HEK293 (cell line): ENCODE measurements around the gene ADAMTS2.

Source experiments
- CTCF ChIA-PET: fragments of 350-600 bp; formaldehyde crosslinking; extraction: SDS; loops from one replicate; lab custom pipeline; 2021; ENCODE audit warnings: antibody characterized with exemption; lab: Yijun Ruan, JAX
- POLR2A ChIA-PET: fragments of 300-600 bp; formaldehyde crosslinking; extraction: SDS; loops from one replicate; lab custom pipeline; 2020; ENCODE audit warnings: antibody characterized with exemption, inconsistent platforms; lab: Yijun Ruan, JAX
- H3K27ac ChIP-seq: fragments of 200-500 bp; sonication (Bioruptor generic); 2 replicates; pipeline ENCODE4 v1.5.1; 2014; ENCODE audit warnings: low read depth, low read length, control low read depth, inconsistent platforms; ENCODE audit errors: extremely low read depth
- H3K36me3 ChIP-seq, 2 experiments: fragments of 200-500 bp in 1 of 2; sonication (Bioruptor generic) in 1 of 2; 1 replicate in 1 of 2; 2 replicates in 1 of 2; pipeline ENCODE4 v1.5.1; 2014 to 2017; ENCODE audit warnings: inconsistent platforms in 2 of 2, low read length in 2 of 2; ENCODE audit not compliant: control insufficient read depth in 2 of 2, insufficient read depth in 1 of 2
- H3K4me1 ChIP-seq: fragments of 200-500 bp; sonication (Bioruptor generic); 2 replicates; pipeline ENCODE4 v1.5.1; 2014; ENCODE audit warnings: mild to moderate bottlenecking, low read length, inconsistent platforms; ENCODE audit not compliant: control insufficient read depth, insufficient read depth
- H3K4me3 ChIP-seq: 2 replicates; pipeline ENCODE4 v1.5.1; 2011; ENCODE audit warnings: low read depth, mild to moderate bottlenecking, control low read depth, low read length, moderate library complexity
- H3K9me3 ChIP-seq: fragments of 200-500 bp; sonication (Bioruptor generic); 2 replicates; pipeline ENCODE4 v1.5.1; 2014; ENCODE audit warnings: low read depth, low read length, inconsistent platforms; ENCODE audit not compliant: control insufficient read depth, insufficient read depth
- HOXA7 ChIP-seq: sonication (generic); formaldehyde crosslinking; IDR thresholded peaks from 2 replicates; pipeline ENCODE4 v1.8.1; 2022; ENCODE audit warnings: missing genetic modification reagents, borderline replicate concordance
- KLF16 ChIP-seq: fragments of 450-650 bp; formaldehyde crosslinking; IDR thresholded peaks from 2 replicates; pipeline ENCODE4 v1.5.1; 2017; ENCODE audit warnings: missing biosample characterization, missing genetic modification characterization
- ZNF354C ChIP-seq: fragments of 450-650 bp; formaldehyde crosslinking; IDR thresholded peaks from 2 replicates; pipeline ENCODE4 v1.5.1; 2016; ENCODE audit warnings: missing biosample characterization, missing genetic modification characterization, low read depth, borderline replicate concordance
- ZNF404 ChIP-seq: fragments of 450-650 bp; formaldehyde crosslinking; IDR thresholded peaks from 2 replicates; pipeline ENCODE4 v1.5.1; 2017; ENCODE audit warnings: missing biosample characterization, missing genetic modification characterization
- ZNF473 ChIP-seq: fragments of 450-650 bp; formaldehyde crosslinking; IDR thresholded peaks from 2 replicates; pipeline ENCODE4 v1.5.1; 2017; ENCODE audit warnings: missing biosample characterization, missing genetic modification characterization
- ZNF521 ChIP-seq: fragments of 450-650 bp; formaldehyde crosslinking; IDR thresholded peaks from 2 replicates; pipeline ENCODE4 v1.5.1; 2017; ENCODE audit warnings: missing biosample characterization, mild to moderate bottlenecking, missing genetic modification characterization
- ZNF549 ChIP-seq: fragments of 450-650 bp; IDR thresholded peaks from 2 replicates; pipeline ENCODE4 v1.5.1; 2018; ENCODE audit warnings: missing biosample characterization, missing genetic modification characterization, mild to moderate bottlenecking, inconsistent platforms, moderate library complexity
- ZNF629 ChIP-seq: fragments of 450-650 bp; formaldehyde crosslinking; IDR thresholded peaks from 2 replicates; pipeline ENCODE4 v1.5.1; 2017; ENCODE audit warnings: missing biosample characterization, missing genetic modification characterization
- ZNF701 ChIP-seq: fragments of 450-650 bp; formaldehyde crosslinking; IDR thresholded peaks from 2 replicates; pipeline ENCODE4 v1.5.1; 2016; ENCODE audit warnings: missing biosample characterization, missing genetic modification characterization
- ZNF768 ChIP-seq: fragments of 450-650 bp; formaldehyde crosslinking; IDR thresholded peaks from 2 replicates; pipeline ENCODE4 v1.5.1; 2018; ENCODE audit warnings: missing biosample characterization, mild to moderate bottlenecking, missing genetic modification characterization
- ZNF777 ChIP-seq: fragments of 450-650 bp; formaldehyde crosslinking; IDR thresholded peaks from 2 replicates; pipeline ENCODE4 v1.5.1; 2017; ENCODE audit warnings: missing biosample characterization, missing genetic modification characterization, borderline replicate concordance
- TF ChIP-seq, protein P1 (sequence below): fragments of 450-650 bp; formaldehyde crosslinking; IDR thresholded peaks from 2 replicates; pipeline ENCODE4 v1.5.1; 2017; ENCODE audit warnings: missing biosample characterization, missing genetic modification characterization
- TF ChIP-seq, protein P2 (sequence below): fragments of 450-650 bp; formaldehyde crosslinking; IDR thresholded peaks from 2 replicates; pipeline ENCODE4 v1.5.1; 2016; ENCODE audit warnings: missing biosample characterization, missing genetic modification characterization, low read depth
- TF ChIP-seq, protein P3 (sequence below): fragments of 450-650 bp; formaldehyde crosslinking; IDR thresholded peaks from 2 replicates; pipeline ENCODE4 v1.5.1; 2016; ENCODE audit warnings: missing biosample characterization, missing genetic modification characterization, borderline replicate concordance
- TF ChIP-seq, protein P4 (sequence below): fragments of 450-650 bp; formaldehyde crosslinking; IDR thresholded peaks from 2 replicates; pipeline ENCODE4 v1.5.1; 2016; ENCODE audit warnings: missing biosample characterization, missing genetic modification characterization, borderline replicate concordance

The ADAMTS2 gene

DNA sequence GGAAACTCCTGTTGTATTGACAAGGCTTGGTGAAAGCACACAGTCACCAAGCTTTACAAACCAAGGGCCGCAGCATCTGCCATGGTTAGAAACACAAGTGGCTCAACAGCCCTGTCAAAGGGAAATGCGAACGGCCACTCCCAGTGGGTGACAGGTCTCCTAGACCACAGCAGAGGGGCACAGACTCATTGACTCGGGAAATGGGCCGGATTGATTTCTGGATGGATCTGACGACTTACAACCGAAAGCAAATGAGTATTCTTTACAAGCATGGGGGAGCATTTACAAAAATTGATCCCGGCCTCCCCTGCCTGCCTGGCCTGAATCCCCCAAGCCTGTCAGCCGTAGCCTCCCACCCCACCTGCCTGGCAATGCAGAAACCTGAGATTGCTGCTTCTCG, 48.2 kb downstream of the ADAMTS2 start (continued):
- TF ChIP-seq, protein P1, sequence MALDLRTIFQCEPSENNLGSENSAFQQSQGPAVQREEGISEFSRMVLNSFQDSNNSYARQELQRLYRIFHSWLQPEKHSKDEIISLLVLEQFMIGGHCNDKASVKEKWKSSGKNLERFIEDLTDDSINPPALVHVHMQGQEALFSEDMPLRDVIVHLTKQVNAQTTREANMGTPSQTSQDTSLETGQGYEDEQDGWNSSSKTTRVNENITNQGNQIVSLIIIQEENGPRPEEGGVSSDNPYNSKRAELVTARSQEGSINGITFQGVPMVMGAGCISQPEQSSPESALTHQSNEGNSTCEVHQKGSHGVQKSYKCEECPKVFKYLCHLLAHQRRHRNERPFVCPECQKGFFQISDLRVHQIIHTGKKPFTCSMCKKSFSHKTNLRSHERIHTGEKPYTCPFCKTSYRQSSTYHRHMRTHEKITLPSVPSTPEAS (tag by site-specific recombination), result no peak

DNA sequence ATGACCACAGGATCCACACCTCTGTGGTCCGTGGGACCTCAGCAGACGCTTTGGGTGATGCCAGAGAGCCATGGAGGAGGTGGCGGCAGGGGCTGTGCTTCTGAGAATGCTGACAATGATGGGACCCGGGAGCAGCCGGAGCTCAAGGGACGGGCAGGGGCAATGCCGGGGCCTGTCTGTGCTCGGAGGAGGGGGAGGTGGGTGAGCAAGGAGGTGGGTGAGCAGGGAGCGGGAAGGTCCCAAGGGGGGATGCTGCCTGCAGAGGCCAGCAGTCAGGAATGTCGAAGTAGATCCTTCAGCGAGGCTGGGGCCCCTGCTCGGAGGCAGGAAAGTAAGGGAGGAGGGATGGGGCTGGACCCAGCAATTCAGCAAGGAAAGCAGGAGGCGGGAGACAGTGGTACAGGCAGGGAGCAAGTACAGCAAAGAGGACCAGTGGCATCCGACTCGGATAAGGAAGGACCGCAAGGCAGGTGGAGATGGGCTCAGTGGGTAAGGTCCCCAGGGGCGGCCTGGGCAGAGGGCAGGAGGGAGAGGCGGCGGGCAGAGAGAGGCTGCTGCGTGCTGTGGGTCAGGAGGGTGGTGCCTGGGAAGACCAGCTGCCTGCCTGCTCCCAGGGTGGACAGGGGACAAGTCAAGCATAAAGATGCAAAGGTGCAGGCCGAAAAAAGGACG, 49.0 kb downstream of the ADAMTS2 start:
- ChIA-PET POLR2A (no interaction called here), CTCF (no interaction called here)
- no peaks in the 10 kb centered on the region for H3K36me3 ChIP-seq
- H3K4me3 ChIP-seq, result no peak overlapping the region
- no peaks in the 10 kb centered on the region for H3K9me3 ChIP-seq
- H3K4me1 ChIP-seq, result no peaks in the 10 kb centered on the region
- no peak overlapping the region for H3K27ac ChIP-seq
- no peak for TF ChIP-seq ZNF354C
- TF ChIP-seq ZNF521 (tag by site-specific recombination), result no peak
- TF ChIP-seq ZNF549, result no peak
- TF ChIP-seq ZNF701 (tag by site-specific recombination), result no peak
- TF ChIP-seq ZNF777 (tag by site-specific recombination), result no peak

DNA sequence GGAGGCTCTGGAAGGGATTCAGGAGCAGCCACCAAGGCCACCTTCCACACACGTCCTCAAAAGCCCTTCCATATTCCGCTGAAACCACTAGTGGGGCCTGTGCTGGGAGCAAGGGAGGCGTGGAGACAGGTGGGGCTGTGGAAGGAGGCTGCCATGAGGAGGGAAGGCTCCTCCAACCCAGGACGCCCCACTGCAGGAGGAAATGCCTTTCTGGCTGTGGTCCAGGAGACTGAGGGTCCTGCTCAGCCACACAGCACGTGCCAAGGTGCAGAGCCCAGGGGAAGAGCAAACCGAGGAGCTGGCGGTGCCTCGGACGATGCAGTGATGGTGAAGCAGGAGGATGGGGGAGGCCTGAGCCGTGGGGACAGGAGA, 49.5 kb downstream of the ADAMTS2 start:
- H3K27ac ChIP-seq, result no peak overlapping the region
- no peaks in the 10 kb centered on the region for H3K9me3 ChIP-seq
- CTCF ChIA-PET, result no interaction called here
- no peak overlapping the region for H3K4me3 ChIP-seq
- no peaks in the 10 kb centered on the region for H3K4me1 ChIP-seq
- POLR2A ChIA-PET, result no interaction called here
- TF ChIP-seq ZNF768 (tag by site-specific recombination), result no peak
- TF ChIP-seq ZNF473 (tag by site-specific recombination), result no peak
- TF ChIP-seq HOXA7 (CRISPR knock-in tag), result no peak
- no peak for TF ChIP-seq KLF16 (tag by site-specific recombination)
- TF ChIP-seq, protein P2, sequence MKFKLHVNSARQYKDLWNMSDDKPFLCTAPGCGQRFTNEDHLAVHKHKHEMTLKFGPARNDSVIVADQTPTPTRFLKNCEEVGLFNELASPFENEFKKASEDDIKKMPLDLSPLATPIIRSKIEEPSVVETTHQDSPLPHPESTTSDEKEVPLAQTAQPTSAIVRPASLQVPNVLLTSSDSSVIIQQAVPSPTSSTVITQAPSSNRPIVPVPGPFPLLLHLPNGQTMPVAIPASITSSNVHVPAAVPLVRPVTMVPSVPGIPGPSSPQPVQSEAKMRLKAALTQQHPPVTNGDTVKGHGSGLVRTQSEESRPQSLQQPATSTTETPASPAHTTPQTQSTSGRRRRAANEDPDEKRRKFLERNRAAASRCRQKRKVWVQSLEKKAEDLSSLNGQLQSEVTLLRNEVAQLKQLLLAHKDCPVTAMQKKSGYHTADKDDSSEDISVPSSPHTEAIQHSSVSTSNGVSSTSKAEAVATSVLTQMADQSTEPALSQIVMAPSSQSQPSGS (tag by site-specific recombination), result no peak
- no peak for TF ChIP-seq ZNF629 (tag by site-specific recombination)
- H3K36me3 ChIP-seq, result no peaks in the 10 kb centered on the region

DNA sequence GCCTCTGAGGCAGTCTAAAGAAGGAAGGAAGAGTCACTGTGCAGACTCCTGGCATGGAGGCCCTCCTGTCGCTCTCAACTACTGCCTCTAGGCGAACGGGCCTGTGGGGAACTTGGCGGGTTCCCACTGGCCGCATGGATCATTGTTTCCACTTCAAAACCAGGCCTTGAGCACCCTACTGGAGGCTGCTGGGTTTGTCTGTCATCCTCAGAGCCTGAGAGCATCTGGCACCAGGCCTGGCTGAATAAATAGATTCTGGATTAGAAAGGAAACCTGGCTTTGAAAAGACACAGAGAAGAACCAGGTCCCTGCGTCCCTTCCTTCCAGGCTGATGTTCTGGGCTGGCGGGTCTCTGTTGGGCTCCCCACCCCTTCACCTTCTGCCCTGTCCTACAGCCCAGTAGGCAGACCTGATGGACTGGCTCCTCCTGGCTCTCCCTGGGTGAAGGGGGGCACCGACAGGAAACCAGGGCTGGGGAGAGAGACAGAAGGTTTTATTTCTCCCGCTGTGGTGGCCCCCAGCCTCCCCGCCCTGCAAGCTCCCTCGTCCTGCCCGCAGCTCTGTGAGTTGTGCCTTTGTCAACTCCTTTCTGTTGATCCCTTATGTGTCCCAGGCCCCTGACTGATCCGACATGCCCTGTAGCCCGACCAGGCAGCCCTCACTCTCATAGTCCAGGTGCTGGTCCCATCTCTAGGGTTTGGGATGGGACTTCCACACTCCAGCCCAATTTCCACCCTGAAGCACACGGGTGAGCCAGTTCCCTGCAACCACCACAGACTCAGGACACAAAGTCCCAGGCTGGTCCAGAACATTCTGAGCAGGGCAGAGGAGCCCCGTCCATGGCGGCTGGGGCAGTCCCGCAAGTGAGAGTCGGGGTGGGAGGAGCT, 50.1 kb downstream of the ADAMTS2 start:
- CTCF ChIA-PET, result interaction anchor here (0.6 kb wide), 1 partner anchor 110 kb away, joined by 4 read pairs; no protein-coding TSS in a partner anchor
- TF ChIP-seq, protein P3, sequence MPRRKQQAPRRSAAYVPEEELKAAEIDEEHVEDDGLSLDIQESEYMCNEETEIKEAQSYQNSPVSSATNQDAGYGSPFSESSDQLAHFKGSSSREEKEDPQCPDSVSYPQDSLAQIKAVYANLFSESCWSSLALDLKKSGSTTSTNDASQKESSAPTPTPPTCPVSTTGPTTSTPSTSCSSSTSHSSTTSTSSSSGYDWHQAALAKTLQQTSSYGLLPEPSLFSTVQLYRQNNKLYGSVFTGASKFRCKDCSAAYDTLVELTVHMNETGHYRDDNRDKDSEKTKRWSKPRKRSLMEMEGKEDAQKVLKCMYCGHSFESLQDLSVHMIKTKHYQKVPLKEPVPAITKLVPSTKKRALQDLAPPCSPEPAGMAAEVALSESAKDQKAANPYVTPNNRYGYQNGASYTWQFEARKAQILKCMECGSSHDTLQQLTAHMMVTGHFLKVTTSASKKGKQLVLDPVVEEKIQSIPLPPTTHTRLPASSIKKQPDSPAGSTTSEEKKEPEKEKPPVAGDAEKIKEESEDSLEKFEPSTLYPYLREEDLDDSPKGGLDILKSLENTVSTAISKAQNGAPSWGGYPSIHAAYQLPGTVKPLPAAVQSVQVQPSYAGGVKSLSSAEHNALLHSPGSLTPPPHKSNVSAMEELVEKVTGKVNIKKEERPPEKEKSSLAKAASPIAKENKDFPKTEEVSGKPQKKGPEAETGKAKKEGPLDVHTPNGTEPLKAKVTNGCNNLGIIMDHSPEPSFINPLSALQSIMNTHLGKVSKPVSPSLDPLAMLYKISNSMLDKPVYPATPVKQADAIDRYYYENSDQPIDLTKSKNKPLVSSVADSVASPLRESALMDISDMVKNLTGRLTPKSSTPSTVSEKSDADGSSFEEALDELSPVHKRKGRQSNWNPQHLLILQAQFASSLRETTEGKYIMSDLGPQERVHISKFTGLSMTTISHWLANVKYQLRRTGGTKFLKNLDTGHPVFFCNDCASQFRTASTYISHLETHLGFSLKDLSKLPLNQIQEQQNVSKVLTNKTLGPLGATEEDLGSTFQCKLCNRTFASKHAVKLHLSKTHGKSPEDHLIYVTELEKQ (tag by site-specific recombination), result no peak
- TF ChIP-seq, protein P4, sequence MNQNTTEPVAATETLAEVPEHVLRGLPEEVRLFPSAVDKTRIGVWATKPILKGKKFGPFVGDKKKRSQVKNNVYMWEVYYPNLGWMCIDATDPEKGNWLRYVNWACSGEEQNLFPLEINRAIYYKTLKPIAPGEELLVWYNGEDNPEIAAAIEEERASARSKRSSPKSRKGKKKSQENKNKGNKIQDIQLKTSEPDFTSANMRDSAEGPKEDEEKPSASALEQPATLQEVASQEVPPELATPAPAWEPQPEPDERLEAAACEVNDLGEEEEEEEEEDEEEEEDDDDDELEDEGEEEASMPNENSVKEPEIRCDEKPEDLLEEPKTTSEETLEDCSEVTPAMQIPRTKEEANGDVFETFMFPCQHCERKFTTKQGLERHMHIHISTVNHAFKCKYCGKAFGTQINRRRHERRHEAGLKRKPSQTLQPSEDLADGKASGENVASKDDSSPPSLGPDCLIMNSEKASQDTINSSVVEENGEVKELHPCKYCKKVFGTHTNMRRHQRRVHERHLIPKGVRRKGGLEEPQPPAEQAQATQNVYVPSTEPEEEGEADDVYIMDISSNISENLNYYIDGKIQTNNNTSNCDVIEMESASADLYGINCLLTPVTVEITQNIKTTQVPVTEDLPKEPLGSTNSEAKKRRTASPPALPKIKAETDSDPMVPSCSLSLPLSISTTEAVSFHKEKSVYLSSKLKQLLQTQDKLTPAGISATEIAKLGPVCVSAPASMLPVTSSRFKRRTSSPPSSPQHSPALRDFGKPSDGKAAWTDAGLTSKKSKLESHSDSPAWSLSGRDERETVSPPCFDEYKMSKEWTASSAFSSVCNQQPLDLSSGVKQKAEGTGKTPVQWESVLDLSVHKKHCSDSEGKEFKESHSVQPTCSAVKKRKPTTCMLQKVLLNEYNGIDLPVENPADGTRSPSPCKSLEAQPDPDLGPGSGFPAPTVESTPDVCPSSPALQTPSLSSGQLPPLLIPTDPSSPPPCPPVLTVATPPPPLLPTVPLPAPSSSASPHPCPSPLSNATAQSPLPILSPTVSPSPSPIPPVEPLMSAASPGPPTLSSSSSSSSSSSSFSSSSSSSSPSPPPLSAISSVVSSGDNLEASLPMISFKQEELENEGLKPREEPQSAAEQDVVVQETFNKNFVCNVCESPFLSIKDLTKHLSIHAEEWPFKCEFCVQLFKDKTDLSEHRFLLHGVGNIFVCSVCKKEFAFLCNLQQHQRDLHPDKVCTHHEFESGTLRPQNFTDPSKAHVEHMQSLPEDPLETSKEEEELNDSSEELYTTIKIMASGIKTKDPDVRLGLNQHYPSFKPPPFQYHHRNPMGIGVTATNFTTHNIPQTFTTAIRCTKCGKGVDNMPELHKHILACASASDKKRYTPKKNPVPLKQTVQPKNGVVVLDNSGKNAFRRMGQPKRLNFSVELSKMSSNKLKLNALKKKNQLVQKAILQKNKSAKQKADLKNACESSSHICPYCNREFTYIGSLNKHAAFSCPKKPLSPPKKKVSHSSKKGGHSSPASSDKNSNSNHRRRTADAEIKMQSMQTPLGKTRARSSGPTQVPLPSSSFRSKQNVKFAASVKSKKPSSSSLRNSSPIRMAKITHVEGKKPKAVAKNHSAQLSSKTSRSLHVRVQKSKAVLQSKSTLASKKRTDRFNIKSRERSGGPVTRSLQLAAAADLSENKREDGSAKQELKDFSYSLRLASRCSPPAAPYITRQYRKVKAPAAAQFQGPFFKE (tag by site-specific recombination), result no peak
- no peak for TF ChIP-seq ZNF404

More for the DNA sequence above, 50.1 kb downstream of the ADAMTS2 start:
- no peaks in the 10 kb centered on the region for H3K36me3 ChIP-seq
- H3K9me3 ChIP-seq, result no peaks in the 10 kb centered on the region
- POLR2A ChIA-PET, result no interaction called here
- no peak overlapping the region for H3K4me3 ChIP-seq
- no peaks in the 10 kb centered on the region for H3K4me1 ChIP-seq
- H3K27ac ChIP-seq, result no peak overlapping the region
